Measurements from ENCODE around the gene APBA2. TPM values are rescaled to one million over a fixed set of nuclear protein-coding genes. Genes with fewer than 3 reads are reported as not detected.

The APBA2 gene
- polyA plus RNA-seq, 1 donor (not counting 4 experiments of a cell fraction or from before 2014, with no cell fraction given) = 5.5 TPM

DNA sequence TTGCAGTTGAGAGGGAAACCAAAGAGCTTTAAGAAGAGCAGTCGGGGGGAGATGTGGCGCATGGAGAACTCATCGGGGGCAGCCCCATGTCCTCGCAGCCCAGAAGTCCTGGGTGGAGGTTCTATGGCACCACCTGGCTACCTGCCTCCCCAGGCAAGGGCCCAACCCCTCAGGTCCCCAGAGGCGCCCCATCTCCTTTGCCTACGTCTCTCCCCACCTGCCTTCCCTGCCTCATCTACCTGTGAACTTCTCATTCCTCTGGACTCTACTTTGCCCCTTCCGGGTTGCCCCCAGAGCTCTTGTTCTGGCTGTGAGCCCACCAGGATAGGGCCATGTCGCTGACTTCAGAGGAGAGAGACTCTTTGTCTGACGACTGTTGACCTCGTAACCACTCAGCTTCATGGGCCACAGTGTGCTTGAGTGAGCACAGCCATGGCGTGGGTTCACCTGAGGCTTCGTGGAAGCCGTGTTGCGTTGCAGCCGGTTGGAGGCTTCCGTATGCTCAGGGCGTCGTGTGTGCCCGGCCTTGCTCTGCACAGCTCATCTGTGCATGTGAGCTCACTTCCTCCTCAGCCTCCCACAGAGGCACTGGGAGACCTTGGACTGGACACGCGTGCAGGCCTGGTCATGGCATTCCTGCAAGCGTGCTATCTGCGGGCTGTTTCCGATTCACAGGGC is 13.4 kb downstream of the APBA2 start:
- no peaks in the 10 kb centered on the region for H3K36me3 ChIP-seq (ENCODE audit: control insufficient read depth in 2 of 2, extremely low read depth in 1 of 2, insufficient read depth in 2 of 2, low read length in 2 of 2)
- H3K4me1 ChIP-seq (ENCODE audit: control insufficient read depth, extremely low read depth, insufficient read depth, low read length) = no peaks in the 10 kb centered on the region
- no peaks in the 10 kb centered on the region for H3K27me3 ChIP-seq (ENCODE audit: control insufficient read depth, extremely low read depth, insufficient read depth, low read length)
- FAIRE-seq (no peak), DNase-seq (ENCODE audit: low read depth, low spot score) (no peak)
- dilution Hi-C loops (cut with MboI; ENCODE audit: extremely low pct_ligation_motif_present, low sequenced_read_pairs) = no loop called here
- H3K4me3 ChIP-seq (ENCODE audit: control insufficient read depth in 2 of 3, extremely low read depth in 1 of 3, insufficient read depth in 2 of 3, low read depth in 1 of 3, low read length in 3 of 3) = no peak overlapping the region
- H4K20me1 ChIP-seq (ENCODE audit: control insufficient read depth, extremely low read depth, insufficient read depth, low read length) = no peaks in the 10 kb centered on the region
- no peak overlapping the region for H2AFZ ChIP-seq (ENCODE audit: control insufficient read depth, low read length)
- no peaks in the 10 kb centered on the region for H3K79me2 ChIP-seq (ENCODE audit: control insufficient read depth, insufficient read depth, low read length)
- no peak overlapping the region for H3K27ac ChIP-seq (ENCODE audit: control insufficient read depth, insufficient read depth, low read length)
- no peaks in the 10 kb centered on the region for H3K9me1 ChIP-seq (ENCODE audit: control insufficient read depth, extremely low read depth, insufficient read depth, low read length)
- H3K4me2 ChIP-seq (ENCODE audit: control insufficient read depth, extremely low read depth, insufficient read depth, low read depth, low read length) = no peak overlapping the region
- TF ChIP-seq EZH2 (IDR thresholded peaks at IDR 0.05; ENCODE audit: low read length) = no peak
- TF ChIP-seq, protein P1, sequence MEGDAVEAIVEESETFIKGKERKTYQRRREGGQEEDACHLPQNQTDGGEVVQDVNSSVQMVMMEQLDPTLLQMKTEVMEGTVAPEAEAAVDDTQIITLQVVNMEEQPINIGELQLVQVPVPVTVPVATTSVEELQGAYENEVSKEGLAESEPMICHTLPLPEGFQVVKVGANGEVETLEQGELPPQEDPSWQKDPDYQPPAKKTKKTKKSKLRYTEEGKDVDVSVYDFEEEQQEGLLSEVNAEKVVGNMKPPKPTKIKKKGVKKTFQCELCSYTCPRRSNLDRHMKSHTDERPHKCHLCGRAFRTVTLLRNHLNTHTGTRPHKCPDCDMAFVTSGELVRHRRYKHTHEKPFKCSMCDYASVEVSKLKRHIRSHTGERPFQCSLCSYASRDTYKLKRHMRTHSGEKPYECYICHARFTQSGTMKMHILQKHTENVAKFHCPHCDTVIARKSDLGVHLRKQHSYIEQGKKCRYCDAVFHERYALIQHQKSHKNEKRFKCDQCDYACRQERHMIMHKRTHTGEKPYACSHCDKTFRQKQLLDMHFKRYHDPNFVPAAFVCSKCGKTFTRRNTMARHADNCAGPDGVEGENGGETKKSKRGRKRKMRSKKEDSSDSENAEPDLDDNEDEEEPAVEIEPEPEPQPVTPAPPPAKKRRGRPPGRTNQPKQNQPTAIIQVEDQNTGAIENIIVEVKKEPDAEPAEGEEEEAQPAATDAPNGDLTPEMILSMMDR (optimal IDR thresholded peaks at IDR 0.05 in 1 of 3, IDR thresholded peaks at IDR 0.05 in 1 of 3, conservative IDR thresholded peaks at IDR 0.05 in 1 of 3; ENCODE audit: extremely low read depth in 1 of 3, insufficient read depth in 2 of 3, low read length in 3 of 3) = no peak
- H3K9ac ChIP-seq (ENCODE audit: control insufficient read depth, extremely low read depth, insufficient read depth, low read length) = no peak overlapping the region
- H3K9me3 ChIP-seq (ENCODE audit: control insufficient read depth, low read depth, low read length) = no peaks in the 10 kb centered on the region

- Histone ChIP-seq H3K79me2 (ENCODE audit: control insufficient read depth, insufficient read depth, low read length) (no peaks in the 10 kb centered on the region), H3K9ac (ENCODE audit: control insufficient read depth, extremely low read depth, insufficient read depth, low read length) (no peak overlapping the region), H3K9me1 (ENCODE audit: control insufficient read depth, extremely low read depth, insufficient read depth, low read length) (no peaks in the 10 kb centered on the region), H3K9me3 (ENCODE audit: control insufficient read depth, low read depth, low read length) (no peaks in the 10 kb centered on the region), H3K36me3 (ENCODE audit: control insufficient read depth in 2 of 2, extremely low read depth in 1 of 2, insufficient read depth in 2 of 2, low read length in 2 of 2) (no peaks in the 10 kb centered on the region), H2AFZ (ENCODE audit: control insufficient read depth, low read length) (no peak overlapping the region), H4K20me1 (ENCODE audit: control insufficient read depth, extremely low read depth, insufficient read depth, low read length) (no peaks in the 10 kb centered on the region), H3K4me1 (ENCODE audit: control insufficient read depth, extremely low read depth, insufficient read depth, low read length) (no peaks in the 10 kb centered on the region), H3K4me3 (ENCODE audit: control insufficient read depth in 2 of 3, extremely low read depth in 1 of 3, insufficient read depth in 2 of 3, low read depth in 1 of 3, low read length in 3 of 3) (no peak overlapping the region), H3K27me3 (ENCODE audit: control insufficient read depth, extremely low read depth, insufficient read depth, low read length) (no peaks in the 10 kb centered on the region), H3K27ac (ENCODE audit: control insufficient read depth, insufficient read depth, low read length) (no peak overlapping the region), H3K4me2 (ENCODE audit: control insufficient read depth, extremely low read depth, insufficient read depth, low read depth, low read length) (no peak overlapping the region)
- no peak for FAIRE-seq
- no peak for TF ChIP-seq EZH2 (IDR thresholded peaks at IDR 0.05; ENCODE audit: low read length)
- TF ChIP-seq, protein P1 (optimal IDR thresholded peaks at IDR 0.05 in 1 of 3, IDR thresholded peaks at IDR 0.05 in 1 of 3, conservative IDR thresholded peaks at IDR 0.05 in 1 of 3; ENCODE audit: extremely low read depth in 1 of 3, insufficient read depth in 2 of 3, low read length in 3 of 3) = no peak
- dilution Hi-C loops (cut with MboI; ENCODE audit: extremely low pct_ligation_motif_present, low sequenced_read_pairs) = no loop called here
- no peak for DNase-seq (ENCODE audit: low read depth, low spot score)
These were observed 14.5 kb downstream of the APBA2 start for GRCh38 chr15:28900041-28900891.
